Liver (tissue), 9 donors: ENCODE results near the gene RBFOX1. TPM values are rescaled to one million over a fixed set of nuclear protein-coding genes. Genes with fewer than 3 reads are reported as not detected.

Experiments
- DNase-seq: peaks from one replicate; pipeline ENCODE4 v3.0.0-alpha.2; 2017; ENCODE audit warnings: low spot score
- H3K27ac ChIP-seq, 2 donors: one replicate each; pipeline ENCODE4 v1.7.0; 2013; ENCODE audit warnings: inconsistent platforms in 2 of 2, low read length in 2 of 2, control low read depth in 1 of 2, low read depth in 1 of 2, mild to moderate bottlenecking in 1 of 2
- H3K27me3 ChIP-seq, 4 donors: one replicate each; pipeline versions ENCODE4 v1.6.1 to v1.7.0; 2013; ENCODE audit warnings: low read length in 3 of 4, inconsistent platforms in 1 of 4, mild to moderate bottlenecking in 1 of 4, moderate library complexity in 1 of 4; ENCODE audit not compliant: control insufficient read depth in 4 of 4, insufficient read depth in 4 of 4
- H3K36me3 ChIP-seq, 4 donors: one replicate each; pipeline versions ENCODE4 v1.6.1 to v1.7.0; 2013; ENCODE audit warnings: low read length in 3 of 4, mild to moderate bottlenecking in 3 of 4, low read depth in 1 of 4, moderate library complexity in 1 of 4; ENCODE audit not compliant: control insufficient read depth in 4 of 4, insufficient read depth in 3 of 4
- H3K4me1 ChIP-seq, 4 donors: one replicate each; pipeline versions ENCODE4 v1.6.1 to v1.7.0; 2013; ENCODE audit warnings: low read length in 3 of 4, mild to moderate bottlenecking in 3 of 4, moderate library complexity in 1 of 4; ENCODE audit not compliant: control insufficient read depth in 4 of 4, insufficient read depth in 4 of 4
- H3K4me3 ChIP-seq, 3 donors: one replicate each; pipeline versions ENCODE4 v1.6.1 to v1.7.0; 2013; ENCODE audit warnings: low read length in 3 of 3, control low read depth in 1 of 3, low read depth in 1 of 3, mild to moderate bottlenecking in 1 of 3
- H3K9ac ChIP-seq, 2 donors: one replicate each; pipeline ENCODE4 v1.7.0; 2013; ENCODE audit warnings: low read length in 2 of 2, mild to moderate bottlenecking in 2 of 2, moderate library complexity in 2 of 2, control low read depth in 1 of 2, low read depth in 1 of 2
- H3K9me3 ChIP-seq, 4 donors: one replicate each; pipeline versions ENCODE4 v1.6.1 to v1.7.0; 2013; ENCODE audit warnings: low read length in 3 of 4; ENCODE audit not compliant: control insufficient read depth in 4 of 4
- FOXA2 ChIP-seq: IDR thresholded peaks from 2 replicates; pipeline ENCODE4 v1.6.1; 2016; ENCODE audit warnings: antibody characterized with exemption
- HNF4A ChIP-seq, 2 donors: conservative IDR thresholded peaks; 2 replicates each; pipeline ENCODE4 v1.6.1; 2016; ENCODE audit warnings: antibody characterized with exemption in 2 of 2, mild to moderate bottlenecking in 2 of 2
- HNF4G ChIP-seq: IDR thresholded peaks from 2 replicates; pipeline ENCODE4 v1.6.1; 2016; ENCODE audit warnings: antibody characterized with exemption
- WGBS: extraction: QIAGEN DNeasy Blood & Tissue Kit; methylation state at CpG from one replicate; pipeline ENCODE4 v1.1.7; 2013; 5-methylcytosine and 5-hydroxymethylcytosine counted together
- polyA plus RNA-seq, 2 donors: library from polyadenylated mRNA; stranded (reverse) in 1 of 2; unstranded in 1 of 2; fragments of 200-250 nt in 1 of 2; fragments of >200 nt in 1 of 2; fragmentation: Nextera tagmentation in 1 of 2; extraction: Ambion mirVana in 1 of 2; gene quantifications; one replicate each; pipeline versions ENCODE4 v1.2.1 to v1.2.3, GENCODE V29; 2013 to 2015
- total RNA-seq, 2 donors: library from RNA; depleted of rRNA; stranded (reverse); fragments of >200 nt; gene quantifications; one replicate each; pipeline ENCODE4 v1.2.3, GENCODE V29; 2014
- TF ChIP-seq, protein P1 (sequence below): IDR thresholded peaks from 2 replicates; pipeline ENCODE4 v1.6.1; 2016; ENCODE audit warnings: antibody characterized with exemption
- TF ChIP-seq, protein P2 (sequence below): IDR thresholded peaks from 2 replicates; pipeline ENCODE4 v1.6.1; 2016; ENCODE audit warnings: antibody characterized with exemption, mild to moderate bottlenecking
- TF ChIP-seq, protein P3 (sequence below): fragments of 150-350 bp; IDR thresholded peaks from 2 replicates; pipeline ENCODE4 v1.5.1; 2017; ENCODE audit warnings: improper control_type of control experiment, low read depth, low read length; ENCODE audit not compliant: missing input control
- TF ChIP-seq, protein P4 (sequence below): IDR thresholded peaks from 2 replicates; pipeline ENCODE4 v1.6.1; 2016; ENCODE audit warnings: antibody characterized with exemption
- donor health status: healthy.
- donor health status: healthy.
- donor health status: healthy.
- donor health status: healthy.
- donor health status: healthy.

The RBFOX1 gene
- total and polyA plus RNA-seq, 4 donors = not detected

DNA sequence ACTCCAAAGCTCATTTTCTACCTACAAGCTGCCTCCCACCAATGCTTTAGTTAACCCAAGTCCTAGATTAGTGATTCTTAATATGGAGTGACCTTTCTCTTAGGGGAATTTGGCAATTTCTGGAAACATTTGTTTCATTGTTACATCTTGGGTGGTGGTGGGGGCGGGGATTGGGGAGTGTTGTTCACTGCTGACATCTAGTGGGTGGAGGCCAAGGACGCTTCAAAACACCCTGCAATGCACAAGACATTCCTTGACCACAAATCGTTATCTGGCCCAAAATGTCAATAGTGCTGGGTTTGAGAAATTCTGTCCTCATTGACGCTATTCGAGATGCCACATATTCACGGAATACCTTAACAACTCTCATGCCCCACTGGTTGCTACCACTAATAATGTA, 282.9 kb downstream of the RBFOX1 start:
- no peak overlapping the region for H3K27ac ChIP-seq
- H3K9ac ChIP-seq = no peak overlapping the region
- no peak for DNase-seq
- peaks cover 0 to 4% (median 0%) of the 10 kb centered on the region in 4 donors for H3K9me3 ChIP-seq
- no peak overlapping the region for H3K4me3 ChIP-seq
- no peaks in the 10 kb centered on the region for H3K36me3 ChIP-seq
- peaks cover 0 to 3% (median 0%) of the 10 kb centered on the region in 4 donors for H3K27me3 ChIP-seq
- TF ChIP-seq, protein P1, sequence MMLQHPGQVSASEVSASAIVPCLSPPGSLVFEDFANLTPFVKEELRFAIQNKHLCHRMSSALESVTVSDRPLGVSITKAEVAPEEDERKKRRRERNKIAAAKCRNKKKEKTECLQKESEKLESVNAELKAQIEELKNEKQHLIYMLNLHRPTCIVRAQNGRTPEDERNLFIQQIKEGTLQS = no peak
- TF ChIP-seq, protein P2, sequence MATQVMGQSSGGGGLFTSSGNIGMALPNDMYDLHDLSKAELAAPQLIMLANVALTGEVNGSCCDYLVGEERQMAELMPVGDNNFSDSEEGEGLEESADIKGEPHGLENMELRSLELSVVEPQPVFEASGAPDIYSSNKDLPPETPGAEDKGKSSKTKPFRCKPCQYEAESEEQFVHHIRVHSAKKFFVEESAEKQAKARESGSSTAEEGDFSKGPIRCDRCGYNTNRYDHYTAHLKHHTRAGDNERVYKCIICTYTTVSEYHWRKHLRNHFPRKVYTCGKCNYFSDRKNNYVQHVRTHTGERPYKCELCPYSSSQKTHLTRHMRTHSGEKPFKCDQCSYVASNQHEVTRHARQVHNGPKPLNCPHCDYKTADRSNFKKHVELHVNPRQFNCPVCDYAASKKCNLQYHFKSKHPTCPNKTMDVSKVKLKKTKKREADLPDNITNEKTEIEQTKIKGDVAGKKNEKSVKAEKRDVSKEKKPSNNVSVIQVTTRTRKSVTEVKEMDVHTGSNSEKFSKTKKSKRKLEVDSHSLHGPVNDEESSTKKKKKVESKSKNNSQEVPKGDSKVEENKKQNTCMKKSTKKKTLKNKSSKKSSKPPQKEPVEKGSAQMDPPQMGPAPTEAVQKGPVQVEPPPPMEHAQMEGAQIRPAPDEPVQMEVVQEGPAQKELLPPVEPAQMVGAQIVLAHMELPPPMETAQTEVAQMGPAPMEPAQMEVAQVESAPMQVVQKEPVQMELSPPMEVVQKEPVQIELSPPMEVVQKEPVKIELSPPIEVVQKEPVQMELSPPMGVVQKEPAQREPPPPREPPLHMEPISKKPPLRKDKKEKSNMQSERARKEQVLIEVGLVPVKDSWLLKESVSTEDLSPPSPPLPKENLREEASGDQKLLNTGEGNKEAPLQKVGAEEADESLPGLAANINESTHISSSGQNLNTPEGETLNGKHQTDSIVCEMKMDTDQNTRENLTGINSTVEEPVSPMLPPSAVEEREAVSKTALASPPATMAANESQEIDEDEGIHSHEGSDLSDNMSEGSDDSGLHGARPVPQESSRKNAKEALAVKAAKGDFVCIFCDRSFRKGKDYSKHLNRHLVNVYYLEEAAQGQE = no peak
- no peak for TF ChIP-seq HNF4A (conservative IDR thresholded peaks at IDR 0.05)
- TF ChIP-seq, protein P3, sequence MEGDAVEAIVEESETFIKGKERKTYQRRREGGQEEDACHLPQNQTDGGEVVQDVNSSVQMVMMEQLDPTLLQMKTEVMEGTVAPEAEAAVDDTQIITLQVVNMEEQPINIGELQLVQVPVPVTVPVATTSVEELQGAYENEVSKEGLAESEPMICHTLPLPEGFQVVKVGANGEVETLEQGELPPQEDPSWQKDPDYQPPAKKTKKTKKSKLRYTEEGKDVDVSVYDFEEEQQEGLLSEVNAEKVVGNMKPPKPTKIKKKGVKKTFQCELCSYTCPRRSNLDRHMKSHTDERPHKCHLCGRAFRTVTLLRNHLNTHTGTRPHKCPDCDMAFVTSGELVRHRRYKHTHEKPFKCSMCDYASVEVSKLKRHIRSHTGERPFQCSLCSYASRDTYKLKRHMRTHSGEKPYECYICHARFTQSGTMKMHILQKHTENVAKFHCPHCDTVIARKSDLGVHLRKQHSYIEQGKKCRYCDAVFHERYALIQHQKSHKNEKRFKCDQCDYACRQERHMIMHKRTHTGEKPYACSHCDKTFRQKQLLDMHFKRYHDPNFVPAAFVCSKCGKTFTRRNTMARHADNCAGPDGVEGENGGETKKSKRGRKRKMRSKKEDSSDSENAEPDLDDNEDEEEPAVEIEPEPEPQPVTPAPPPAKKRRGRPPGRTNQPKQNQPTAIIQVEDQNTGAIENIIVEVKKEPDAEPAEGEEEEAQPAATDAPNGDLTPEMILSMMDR = no peak
- TF ChIP-seq, protein P4, sequence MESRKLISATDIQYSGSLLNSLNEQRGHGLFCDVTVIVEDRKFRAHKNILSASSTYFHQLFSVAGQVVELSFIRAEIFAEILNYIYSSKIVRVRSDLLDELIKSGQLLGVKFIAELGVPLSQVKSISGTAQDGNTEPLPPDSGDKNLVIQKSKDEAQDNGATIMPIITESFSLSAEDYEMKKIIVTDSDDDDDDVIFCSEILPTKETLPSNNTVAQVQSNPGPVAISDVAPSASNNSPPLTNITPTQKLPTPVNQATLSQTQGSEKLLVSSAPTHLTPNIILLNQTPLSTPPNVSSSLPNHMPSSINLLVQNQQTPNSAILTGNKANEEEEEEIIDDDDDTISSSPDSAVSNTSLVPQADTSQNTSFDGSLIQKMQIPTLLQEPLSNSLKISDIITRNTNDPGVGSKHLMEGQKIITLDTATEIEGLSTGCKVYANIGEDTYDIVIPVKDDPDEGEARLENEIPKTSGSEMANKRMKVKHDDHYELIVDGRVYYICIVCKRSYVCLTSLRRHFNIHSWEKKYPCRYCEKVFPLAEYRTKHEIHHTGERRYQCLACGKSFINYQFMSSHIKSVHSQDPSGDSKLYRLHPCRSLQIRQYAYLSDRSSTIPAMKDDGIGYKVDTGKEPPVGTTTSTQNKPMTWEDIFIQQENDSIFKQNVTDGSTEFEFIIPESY = no peak
- no peak for TF ChIP-seq FOXA2
- 87% methylated on average over 6 of the region's 6 CpGs for WGBS
- no peaks in the 10 kb centered on the region for H3K4me1 ChIP-seq

DNA sequence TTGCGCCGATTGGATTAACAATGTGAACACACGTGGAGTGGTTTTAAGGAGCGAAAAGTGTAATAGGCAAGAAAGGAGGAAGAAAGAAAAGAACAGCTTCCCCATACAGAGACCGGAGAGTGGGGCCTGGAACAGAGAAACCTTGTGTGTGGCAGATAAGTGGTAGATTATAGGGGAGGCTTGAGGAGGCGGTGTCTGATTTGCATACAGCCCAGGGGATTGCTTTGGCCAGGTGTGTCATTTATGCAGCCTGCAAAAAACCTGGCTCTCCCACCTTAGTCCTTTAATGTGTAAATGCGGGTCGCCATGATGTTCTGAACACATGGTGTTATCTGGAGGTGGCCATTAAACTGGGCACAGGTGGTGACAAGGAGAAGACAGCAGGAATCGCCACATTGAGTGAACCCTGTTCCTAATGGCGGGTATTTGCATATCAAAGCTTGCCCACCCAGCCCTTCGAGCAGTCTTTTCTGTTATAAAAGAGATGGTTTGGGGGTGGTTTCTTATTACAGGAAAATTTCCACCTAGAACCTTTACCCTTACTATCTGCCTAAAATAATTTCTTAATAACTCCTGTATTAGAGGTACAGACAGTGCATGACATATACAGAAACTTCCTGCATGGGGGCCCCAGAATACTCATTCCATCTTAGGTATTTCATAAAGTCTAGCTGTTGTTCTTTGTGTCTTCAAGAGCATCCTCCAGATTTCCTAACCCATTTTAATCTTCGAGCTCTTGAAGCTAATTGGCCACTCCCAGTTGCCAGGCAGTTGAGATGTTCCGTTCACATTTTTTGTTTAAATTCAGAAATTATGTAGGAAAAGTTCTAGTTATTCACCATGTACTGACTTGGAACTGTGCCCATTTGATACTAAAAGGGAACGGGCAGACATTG, 292.5 kb downstream of the RBFOX1 start:
- peaks cover 0 to 3% (median 0%) of the 10 kb centered on the region in 4 donors for H3K9me3 ChIP-seq
- H3K36me3 ChIP-seq = no peaks in the 10 kb centered on the region
- no peaks in the 10 kb centered on the region for H3K4me1 ChIP-seq
- DNase-seq = no peak
- WGBS = 73% methylated on average over 14 of the region's 14 CpGs
- no peak overlapping the region for H3K27ac ChIP-seq
- H3K4me3 ChIP-seq = no peak overlapping the region
- TF ChIP-seq HNF4G = no peak
- H3K27me3 ChIP-seq = peaks cover 0 to 8% (median under 1%) of the 10 kb centered on the region in 4 donors
- no peak overlapping the region for H3K9ac ChIP-seq
